Measurements from ENCODE around the gene NCKAP1. TPM values are rescaled to one million over a fixed set of nuclear protein-coding genes. Genes with fewer than 3 reads are reported as not detected.

The NCKAP1 gene
- total and polyA plus RNA-seq, 7 donors, result 39.6 to 206 (median 160) TPM

DNA sequence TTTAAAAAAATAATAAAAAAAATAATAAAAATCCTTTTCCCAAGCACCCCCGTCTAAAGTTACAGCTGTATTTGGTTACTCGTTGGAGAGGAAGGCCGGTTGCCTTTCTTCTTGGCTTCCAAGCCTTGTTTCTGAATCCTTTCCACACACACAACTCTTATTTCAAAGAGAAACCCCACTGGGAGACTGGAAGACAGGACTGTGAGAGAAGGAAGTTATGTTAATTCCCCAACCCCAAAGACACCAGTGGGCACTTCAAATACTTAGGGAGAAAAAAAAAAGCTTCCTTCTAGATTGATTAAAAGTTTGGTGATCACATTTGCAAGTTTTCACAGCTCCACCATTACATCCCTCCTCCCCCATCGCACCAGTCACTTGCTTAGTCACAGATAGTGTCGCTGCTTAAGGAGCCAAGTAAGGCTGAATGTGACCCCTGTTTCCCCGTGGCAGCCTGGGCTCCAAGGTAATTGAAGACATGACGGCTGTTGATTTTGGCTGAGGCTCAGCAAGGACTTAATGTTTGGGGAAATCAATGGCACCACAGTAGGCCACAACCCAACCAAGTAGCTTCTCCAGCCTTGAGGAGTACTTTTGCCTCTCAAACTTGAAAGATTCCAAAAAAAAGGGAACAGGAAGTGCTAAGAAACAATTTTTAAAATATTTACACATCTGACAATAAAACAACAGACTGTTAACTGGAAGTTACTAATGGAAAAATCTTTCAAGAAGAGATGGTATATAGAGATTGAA, 131.0 kb downstream of the NCKAP1 start:
- Histone ChIP-seq H3K4me1 (peaks cover 0 to 8% (median 6%) of the 10 kb centered on the region in 4 donors), H3K9me3 (no peaks in the 10 kb centered on the region), H3K36me3 (peaks cover 0 to 8% (median 0%) of the 10 kb centered on the region in 4 donors), H3K4me3 (no peak overlapping the region), H3K27me3 (no peaks in the 10 kb centered on the region), H3K27ac (no peak overlapping the region)
- DNase-seq, result no peak
- intact Hi-C loops (cut with DNase I), result no loop called here
- TF ChIP-seq EP300 (IDR thresholded peaks at IDR 0.05) (no peak), POLR2A (IDR thresholded peaks at IDR 0.05) (no peak), POLR2AphosphoS5 (IDR thresholded peaks at IDR 0.05) (no peak)
- TF ChIP-seq, protein P1, sequence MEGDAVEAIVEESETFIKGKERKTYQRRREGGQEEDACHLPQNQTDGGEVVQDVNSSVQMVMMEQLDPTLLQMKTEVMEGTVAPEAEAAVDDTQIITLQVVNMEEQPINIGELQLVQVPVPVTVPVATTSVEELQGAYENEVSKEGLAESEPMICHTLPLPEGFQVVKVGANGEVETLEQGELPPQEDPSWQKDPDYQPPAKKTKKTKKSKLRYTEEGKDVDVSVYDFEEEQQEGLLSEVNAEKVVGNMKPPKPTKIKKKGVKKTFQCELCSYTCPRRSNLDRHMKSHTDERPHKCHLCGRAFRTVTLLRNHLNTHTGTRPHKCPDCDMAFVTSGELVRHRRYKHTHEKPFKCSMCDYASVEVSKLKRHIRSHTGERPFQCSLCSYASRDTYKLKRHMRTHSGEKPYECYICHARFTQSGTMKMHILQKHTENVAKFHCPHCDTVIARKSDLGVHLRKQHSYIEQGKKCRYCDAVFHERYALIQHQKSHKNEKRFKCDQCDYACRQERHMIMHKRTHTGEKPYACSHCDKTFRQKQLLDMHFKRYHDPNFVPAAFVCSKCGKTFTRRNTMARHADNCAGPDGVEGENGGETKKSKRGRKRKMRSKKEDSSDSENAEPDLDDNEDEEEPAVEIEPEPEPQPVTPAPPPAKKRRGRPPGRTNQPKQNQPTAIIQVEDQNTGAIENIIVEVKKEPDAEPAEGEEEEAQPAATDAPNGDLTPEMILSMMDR (IDR thresholded peaks at IDR 0.05), result no peak
- WGBS, 2 donors, result 77 to 81% methylated on average over 7 of the region's 7 CpGs

DNA sequence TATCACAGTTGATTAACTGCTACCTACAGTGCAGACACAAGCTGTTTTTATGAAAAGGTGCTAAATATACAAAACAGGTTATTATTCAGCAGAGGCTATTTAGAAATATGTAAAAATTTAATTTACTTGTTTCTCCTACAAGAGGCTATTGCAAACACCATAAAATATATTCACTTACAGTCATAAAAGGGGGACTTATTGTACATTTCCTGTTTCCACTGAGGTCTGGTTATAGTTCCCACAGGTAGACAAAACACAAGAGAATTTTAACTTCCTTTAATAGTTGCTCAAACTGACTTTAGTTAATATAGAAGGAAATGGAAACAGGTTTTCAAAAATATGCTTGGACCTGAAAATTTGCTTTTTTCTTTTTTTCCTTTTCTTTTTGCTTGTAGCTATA, 131.8 kb downstream of the NCKAP1 start:
- intact Hi-C loops (cut with DNase I), result no loop called here

DNA sequence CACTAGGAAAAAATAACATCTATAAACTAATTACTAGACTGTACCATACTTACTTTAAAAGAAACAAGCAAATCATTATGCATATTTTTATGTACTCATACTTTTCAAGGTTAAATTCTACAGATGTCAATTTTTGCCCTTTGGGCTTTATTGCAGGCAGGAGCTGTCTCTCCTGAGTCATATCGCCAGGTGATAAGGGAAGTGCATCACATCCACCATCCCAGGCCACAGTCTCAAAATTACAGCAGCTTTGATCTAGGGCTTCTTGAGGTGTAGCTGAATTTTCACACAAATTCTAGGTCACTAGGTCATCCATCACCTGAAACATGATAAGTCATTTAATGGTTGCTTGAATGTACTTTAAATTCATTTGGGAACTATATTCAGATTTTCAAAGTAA, 133.4 kb downstream of the NCKAP1 start:
- Histone ChIP-seq H3K27me3 (no peaks in the 10 kb centered on the region), H3K4me3 (no peak overlapping the region), H3K9me3 (no peaks in the 10 kb centered on the region), H3K4me1 (peaks cover 0 to 8% (median 4%) of the 10 kb centered on the region in 4 donors), H3K27ac (no peak overlapping the region), H3K36me3 (no peaks in the 10 kb centered on the region)
- TF ChIP-seq, protein P1 (IDR thresholded peaks at IDR 0.05), result no peak
- TF ChIP-seq EP300 (IDR thresholded peaks at IDR 0.05), result no peak
- TF ChIP-seq POLR2AphosphoS5 (IDR thresholded peaks at IDR 0.05), result no peak
- TF ChIP-seq POLR2A (IDR thresholded peaks at IDR 0.05), result no peak
- no peak for DNase-seq
- intact Hi-C loops (cut with DNase I), result no loop called here
- WGBS, 2 donors, result 67 to 91% methylated on average over 1 of the region's 1 CpG

More for the DNA sequence above, 131.8 kb downstream of the NCKAP1 start:
- no peak overlapping the region for H3K4me3 ChIP-seq
- TF ChIP-seq, protein P1 (IDR thresholded peaks at IDR 0.05), result no peak
- no peak for TF ChIP-seq POLR2A (IDR thresholded peaks at IDR 0.05)
- no peak for TF ChIP-seq POLR2AphosphoS5 (IDR thresholded peaks at IDR 0.05)
- no peak for TF ChIP-seq EP300 (IDR thresholded peaks at IDR 0.05)
- H3K27ac ChIP-seq, result no peak overlapping the region
- H3K4me1 ChIP-seq, result peaks cover 0 to 8% (median 4%) of the 10 kb centered on the region in 4 donors
- H3K27me3 ChIP-seq, result no peaks in the 10 kb centered on the region
- DNase-seq, result no peak
- H3K9me3 ChIP-seq, result no peaks in the 10 kb centered on the region
- peaks cover 0 to 8% (median 0%) of the 10 kb centered on the region in 4 donors for H3K36me3 ChIP-seq

DNA sequence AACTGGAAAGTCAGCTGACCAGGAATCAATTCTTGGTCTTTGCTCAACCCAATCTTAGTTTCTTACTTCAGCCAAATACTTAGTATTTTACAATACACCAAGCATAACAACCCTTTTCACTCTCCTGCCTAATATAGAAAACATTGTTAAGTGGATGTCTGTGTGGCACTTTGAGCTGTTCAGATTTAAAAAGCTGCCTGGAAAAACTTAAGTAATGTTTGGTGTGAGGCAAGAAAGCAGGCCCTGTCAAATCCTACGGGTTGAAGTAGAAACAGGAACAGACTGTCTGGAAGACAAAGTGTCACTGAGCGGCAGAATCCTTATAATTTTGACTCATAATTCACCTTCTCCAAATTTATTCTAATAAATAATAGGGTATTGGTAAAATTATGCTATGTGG, 134.7 kb downstream of the NCKAP1 start:
- Histone ChIP-seq H3K9me3 (no peaks in the 10 kb centered on the region), H3K4me1 (peaks cover 0 to 8% (median 4%) of the 10 kb centered on the region in 4 donors), H3K36me3 (no peaks in the 10 kb centered on the region), H3K27me3 (no peaks in the 10 kb centered on the region), H3K4me3 (no peak overlapping the region), H3K27ac (peak overlapping the region in 1 of 4 donors; percentile 42)
- 86 to 89% methylated on average over 2 of the region's 2 CpGs for WGBS, 2 donors
- TF ChIP-seq POLR2A (IDR thresholded peaks at IDR 0.05) (no peak), POLR2AphosphoS5 (IDR thresholded peaks at IDR 0.05) (peak in 1 of 4 donors; percentile 28), EP300 (IDR thresholded peaks at IDR 0.05) (no peak)
- no peak for DNase-seq
- intact Hi-C loops (cut with DNase I), result no loop called here

DNA sequence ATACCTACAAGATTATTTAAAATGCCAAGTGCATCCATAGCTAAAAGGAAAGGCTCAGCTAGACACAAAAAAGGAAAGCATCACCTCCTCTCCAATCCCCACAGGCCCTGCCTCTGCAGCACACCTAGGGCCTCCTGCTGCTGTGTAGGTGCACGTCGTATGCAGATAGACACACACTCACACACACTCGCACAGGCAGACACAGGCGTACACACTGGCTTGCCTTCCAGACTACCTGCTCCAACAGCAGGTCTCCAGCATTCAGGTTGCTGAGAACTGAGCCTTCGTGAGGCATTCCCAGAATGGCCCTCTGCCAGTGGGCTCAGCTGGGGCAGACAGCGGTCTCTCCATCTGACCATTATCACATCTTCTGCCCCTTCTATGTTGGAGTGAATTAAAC, 136.5 kb downstream of the NCKAP1 start:
- Histone ChIP-seq H3K27ac (no peak overlapping the region), H3K36me3 (no peaks in the 10 kb centered on the region), H3K4me1 (peaks cover 0 to 8% (median 4%) of the 10 kb centered on the region in 4 donors), H3K4me3 (no peak overlapping the region), H3K9me3 (no peaks in the 10 kb centered on the region), H3K27me3 (no peaks in the 10 kb centered on the region)
- 97% methylated on average over 6 of the region's 6 CpGs for WGBS, 2 donors
- no peak for DNase-seq
- TF ChIP-seq POLR2A (IDR thresholded peaks at IDR 0.05) (no peak), POLR2AphosphoS5 (IDR thresholded peaks at IDR 0.05) (peak in 1 of 4 donors; percentile 20), EP300 (IDR thresholded peaks at IDR 0.05) (no peak)
- TF ChIP-seq, protein P1 (IDR thresholded peaks at IDR 0.05), result no peak
- intact Hi-C loops (cut with DNase I), result no loop called here

Data from sigmoid colon (tissue), 7 donors.